Tibial artery (tissue), 4 donors: Measurements from ENCODE around the gene CEP57L1.

Experiments
- DNase-seq, 2 donors: peaks; one replicate each; pipeline ENCODE4 v3.0.0-alpha.2; 2019
- H3K27ac ChIP-seq, 2 donors: fragments of 200-600 bp; sonication (generic) in 1 of 2; 1 replicate in 1 of 2; 2 replicates in 1 of 2; pipeline ENCODE4 v1.5.1; 2018 to 2019; ENCODE audit warnings: mild to moderate bottlenecking in 1 of 2
- H3K27me3 ChIP-seq, 2 donors: fragments of 200-600 bp; sonication (generic) in 1 of 2; one replicate each; pipeline versions ENCODE4 v1.5.1 to v1.6.0; 2016 to 2019
- H3K36me3 ChIP-seq, 3 donors: fragments of 200-600 bp; sonication (generic) in 2 of 3; one replicate each; pipeline ENCODE4 v1.5.1; 2016 to 2019; ENCODE audit warnings: mild to moderate bottlenecking in 2 of 3
- H3K4me1 ChIP-seq, 4 donors: fragments of 200-600 bp; sonication (generic) in 2 of 4; 1 replicate in 3 of 4; 2 replicates in 1 of 4; pipeline ENCODE4 v1.5.1; 2016 to 2019
- H3K4me3 ChIP-seq, 2 donors: fragments of 200-600 bp; sonication (generic) in 1 of 2; 1 replicate in 1 of 2; 2 replicates in 1 of 2; pipeline ENCODE4 v1.5.1; 2018 to 2019; ENCODE audit warnings: mild to moderate bottlenecking in 2 of 2
- H3K9me3 ChIP-seq, 3 donors: fragments of 200-600 bp; sonication (generic) in 1 of 3; one replicate each; pipeline ENCODE4 v1.5.1; 2016 to 2019
- CTCF ChIP-seq, 2 experiments: fragments of 200-600 bp in 1 of 2; fragments of 450-650 bp in 1 of 2; IDR thresholded peaks; one replicate each; pipeline ENCODE4 v1.5.1; 2017 to 2019; ENCODE audit warnings: antibody characterized with exemption in 2 of 2, mild to moderate bottlenecking in 1 of 2, moderate library complexity in 1 of 2
- intact Hi-C: fragments of 100-400 bp; cut with DNase I; formaldehyde crosslinking; loops from one replicate; pipeline ENCODE4 v1.15.0; 2023; ENCODE audit warnings: low total_unique reads

CEP57L1 gene

GRCh38 chr6:109117346-109118035, 22.2 kb downstream of the CEP57L1 start:
- no peaks in the 10 kb centered on the region for H3K36me3 ChIP-seq
- intact Hi-C loops, result no loop called here
- H3K27ac ChIP-seq, result peak overlapping the region in 1 of 2 donors; percentile 9
- H3K9me3 ChIP-seq, result no peaks in the 10 kb centered on the region
- no peak for TF ChIP-seq CTCF (IDR thresholded peaks at IDR 0.05)
- DNase-seq, result peak in 1 of 2 donors; percentile 36
- H3K4me1 ChIP-seq, result peaks cover 0 to 54% (median 22%) of the 10 kb centered on the region in 4 donors
- H3K4me3 ChIP-seq, result no peak overlapping the region
- no peaks in the 10 kb centered on the region for H3K27me3 ChIP-seq

GRCh38 chr6:109118337-109118736, 23.0 kb downstream of the CEP57L1 start:
- no peak for DNase-seq
- H3K27ac ChIP-seq, result no peak overlapping the region
- intact Hi-C loops, result no loop called here
- peaks cover 0 to 54% (median 22%) of the 10 kb centered on the region in 4 donors for H3K4me1 ChIP-seq
- no peaks in the 10 kb centered on the region for H3K36me3 ChIP-seq
- TF ChIP-seq CTCF (IDR thresholded peaks at IDR 0.05), result no peak
- H3K4me3 ChIP-seq, result no peak overlapping the region
- no peaks in the 10 kb centered on the region for H3K27me3 ChIP-seq
- no peaks in the 10 kb centered on the region for H3K9me3 ChIP-seq

GRCh38 chr6:109118871-109119354, 23.6 kb downstream of the CEP57L1 start:
- intact Hi-C loops, result no loop called here
- DNase-seq, result no peak
- H3K27me3 ChIP-seq, result no peaks in the 10 kb centered on the region
- H3K27ac ChIP-seq, result no peak overlapping the region
- no peak overlapping the region for H3K4me3 ChIP-seq
- H3K4me1 ChIP-seq, result peaks cover 0 to 54% (median 22%) of the 10 kb centered on the region in 4 donors
- H3K36me3 ChIP-seq, result no peaks in the 10 kb centered on the region
- no peaks in the 10 kb centered on the region for H3K9me3 ChIP-seq
- TF ChIP-seq CTCF (IDR thresholded peaks at IDR 0.05), result no peak

GRCh38 chr6:109121411-109121810, 26.1 kb downstream of the CEP57L1 start:
- intact Hi-C loops, result no loop called here
- Histone ChIP-seq H3K27ac (peak overlapping the region; percentile 20 to 55), H3K27me3 (no peaks in the 10 kb centered on the region), H3K4me1 (peaks cover 0 to 40% (median 18%) of the 10 kb centered on the region in 4 donors), H3K36me3 (no peaks in the 10 kb centered on the region), H3K4me3 (no peak overlapping the region), H3K9me3 (no peaks in the 10 kb centered on the region)
- no peak for DNase-seq
- no peak for TF ChIP-seq CTCF (IDR thresholded peaks at IDR 0.05)

- intact Hi-C loops, result no loop called here
- H3K36me3 ChIP-seq, result no peaks in the 10 kb centered on the region
- no peak for DNase-seq
- H3K4me3 ChIP-seq, result no peak overlapping the region
- H3K27me3 ChIP-seq, result no peaks in the 10 kb centered on the region
- no peaks in the 10 kb centered on the region for H3K9me3 ChIP-seq
- no peak for TF ChIP-seq CTCF (IDR thresholded peaks at IDR 0.05)
- H3K27ac ChIP-seq, result no peak overlapping the region
- peaks cover 0 to 20% (median 8%) of the 10 kb centered on the region in 4 donors for H3K4me1 ChIP-seq
Measured at GRCh38 chr6:109124219-109124618, 28.9 kb downstream of the CEP57L1 start.
